ENCODE results near the gene HPSE.

DNA sequence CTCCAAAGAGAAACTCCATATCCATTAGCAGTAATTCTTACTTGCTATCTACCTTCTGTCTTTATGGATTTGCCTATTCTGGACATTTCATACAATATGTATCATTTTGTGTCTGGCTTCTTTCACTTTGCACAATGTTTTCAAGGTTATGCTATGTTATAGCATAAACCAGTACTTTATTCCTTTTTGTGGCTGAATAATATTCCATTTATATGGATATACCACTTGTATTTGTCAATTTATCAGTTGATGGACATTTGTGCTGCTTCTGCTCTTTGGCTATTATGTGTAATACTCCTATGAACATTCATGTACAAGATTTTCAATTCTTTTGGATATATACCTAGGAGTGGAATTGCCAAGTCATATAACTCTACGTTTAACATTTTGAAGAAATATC is 18.9 kb upstream of the HPSE start:
- TF ChIP-seq, protein P1, sequence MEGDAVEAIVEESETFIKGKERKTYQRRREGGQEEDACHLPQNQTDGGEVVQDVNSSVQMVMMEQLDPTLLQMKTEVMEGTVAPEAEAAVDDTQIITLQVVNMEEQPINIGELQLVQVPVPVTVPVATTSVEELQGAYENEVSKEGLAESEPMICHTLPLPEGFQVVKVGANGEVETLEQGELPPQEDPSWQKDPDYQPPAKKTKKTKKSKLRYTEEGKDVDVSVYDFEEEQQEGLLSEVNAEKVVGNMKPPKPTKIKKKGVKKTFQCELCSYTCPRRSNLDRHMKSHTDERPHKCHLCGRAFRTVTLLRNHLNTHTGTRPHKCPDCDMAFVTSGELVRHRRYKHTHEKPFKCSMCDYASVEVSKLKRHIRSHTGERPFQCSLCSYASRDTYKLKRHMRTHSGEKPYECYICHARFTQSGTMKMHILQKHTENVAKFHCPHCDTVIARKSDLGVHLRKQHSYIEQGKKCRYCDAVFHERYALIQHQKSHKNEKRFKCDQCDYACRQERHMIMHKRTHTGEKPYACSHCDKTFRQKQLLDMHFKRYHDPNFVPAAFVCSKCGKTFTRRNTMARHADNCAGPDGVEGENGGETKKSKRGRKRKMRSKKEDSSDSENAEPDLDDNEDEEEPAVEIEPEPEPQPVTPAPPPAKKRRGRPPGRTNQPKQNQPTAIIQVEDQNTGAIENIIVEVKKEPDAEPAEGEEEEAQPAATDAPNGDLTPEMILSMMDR (IDR thresholded peaks at IDR 0.05; ENCODE audit: low read length), result no peak
- no peak for TF ChIP-seq EZH2 (IDR thresholded peaks at IDR 0.05; ENCODE audit: borderline replicate concordance, low read length)
